GM12865 (cell line): ENCODE data around the gene EFHD2.
"Not testable (repeated sequence)": the region's sequence is repeated elsewhere in the genome, so short reads cannot be mapped to it uniquely, and the experiment has no call there.

Experiments used
- DNase-seq: peaks from one replicate; pipeline ENCODE4 v3.0.0; 2010; ENCODE audit warnings: low read depth
- H3K4me3 ChIP-seq: 2 replicates; pipeline ENCODE4 v1.5.1; 2011; ENCODE audit warnings: mild to moderate bottlenecking, low read depth, low read length, control low read depth
- CTCF ChIP-seq: IDR thresholded peaks from 2 replicates; pipeline ENCODE4 v1.5.1; 2011; ENCODE audit warnings: low read length, control low read depth, low read depth, inconsistent platforms; ENCODE audit not compliant: insufficient read depth; ENCODE audit errors: missing control alignments

The EFHD2 gene

GRCh38 chr1:15426492-15427279 is 17.0 kb downstream of the EFHD2 start:
- DNase-seq, result no peak
- TF ChIP-seq CTCF, result no peak
- no peak overlapping the region for H3K4me3 ChIP-seq

- no peak for DNase-seq
- no peak for TF ChIP-seq CTCF
- no peak overlapping the region for H3K4me3 ChIP-seq
These were observed 17.6 kb downstream of the EFHD2 start for GRCh38 chr1:15427280-15427666.

GRCh38 chr1:15428252-15428651 is 18.6 kb downstream of the EFHD2 start:
- H3K4me3 ChIP-seq, DNase-seq: not testable (repeated sequence)

- no peak for DNase-seq
These were observed 19.2 kb downstream of the EFHD2 start for GRCh38 chr1:15428815-15429435.

GRCh38 chr1:15429701-15430149 is 20.0 kb downstream of the EFHD2 start:
- DNase-seq, result no peak
- no peak overlapping the region for H3K4me3 ChIP-seq
- no peak for TF ChIP-seq CTCF

More at GRCh38 chr1:15428815-15429435, 19.2 kb downstream of the EFHD2 start:
- H3K4me3 ChIP-seq, result no peak overlapping the region
- TF ChIP-seq CTCF, result no peak

- DNase-seq, result peak; percentile 70
- TF ChIP-seq CTCF, result peak; percentile 98
- no peak overlapping the region for H3K4me3 ChIP-seq
These were observed 21.3 kb downstream of the EFHD2 start for GRCh38 chr1:15430787-15431570.

GRCh38 chr1:15431571-15431948 is 21.9 kb downstream of the EFHD2 start:
- DNase-seq, result no peak
- H3K4me3 ChIP-seq, result no peak overlapping the region
- TF ChIP-seq CTCF, result no peak
